Esophagus muscularis mucosa (tissue), 4 donors: ENCODE measurements around the gene ADGRV1.

Experiments used
- CTCF ChIP-seq, 3 experiments: fragments of 200-600 bp in 2 of 3; fragments of 450-650 bp in 1 of 3; sonication (generic) in 2 of 3; IDR thresholded peaks; one replicate each; pipeline ENCODE4 v1.5.1; 2017 to 2019; ENCODE audit warnings: antibody characterized with exemption in 3 of 3, mild to moderate bottlenecking in 2 of 3, moderate library complexity in 1 of 3
- EP300 ChIP-seq: sonication (generic); formaldehyde crosslinking; IDR thresholded peaks from one replicate; pipeline ENCODE4 v1.6.1; 2017; ENCODE audit warnings: antibody characterized with exemption
- POLR2A ChIP-seq: fragments of 450-650 bp; IDR thresholded peaks from one replicate; pipeline ENCODE4 v1.6.1; 2017; ENCODE audit warnings: antibody characterized with exemption, moderate library complexity, mild to moderate bottlenecking, low read depth
- POLR2AphosphoS5 ChIP-seq, 2 donors: sonication (generic); formaldehyde crosslinking; IDR thresholded peaks; one replicate each; pipeline ENCODE4 v1.6.1; 2017; ENCODE audit warnings: antibody characterized with exemption in 2 of 2

DNA sequence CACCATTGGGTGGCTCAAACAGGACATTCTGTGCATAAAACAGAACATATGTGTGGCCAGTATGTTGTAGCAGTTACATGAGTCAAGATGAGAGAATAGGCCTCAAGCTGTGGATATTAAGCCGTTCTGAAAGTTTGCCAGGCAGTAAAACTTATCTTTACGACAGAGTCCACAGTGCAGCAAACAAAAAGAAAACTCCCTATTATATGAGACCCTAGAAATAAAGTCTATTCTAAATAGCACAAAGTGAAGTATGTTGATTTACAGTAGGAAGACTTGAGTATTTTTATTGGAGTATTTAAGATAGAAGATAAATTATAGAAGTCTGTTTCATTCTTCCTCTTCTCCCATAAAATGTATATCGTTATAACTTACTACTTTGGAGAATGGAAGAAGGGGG is 271.5 kb downstream of the ADGRV1 start:
- TF ChIP-seq CTCF (IDR thresholded peaks at IDR 0.05) (no peak), EP300 (no peak), POLR2A (no peak), POLR2AphosphoS5 (IDR thresholded peaks at IDR 0.05) (no peak)
